K562 (cell line): ENCODE data around the gene ZNF791. TPM values are rescaled to one million over a fixed set of nuclear protein-coding genes. Genes with fewer than 3 reads are reported as not detected.

ENCODE experiments used
- ATF4 ChIP-seq: fragments of 450-650 bp; formaldehyde crosslinking; IDR thresholded peaks from 2 replicates; pipeline ENCODE4 v1.4.0; 2022; ENCODE audit warnings: mild to moderate bottlenecking, moderate library complexity
- BACH1 ChIP-seq: fragments of 200-800 bp; sonication (Bioruptor generic); IDR thresholded peaks from 2 replicates; pipeline ENCODE4 v1.6.1; 2016; ENCODE audit warnings: missing genetic modification characterization, missing compliant biosample characterization
- BRF2 ChIP-seq: IDR thresholded peaks from 3 replicates; pipeline ENCODE4 v1.6.1; 2011; ENCODE audit warnings: borderline replicate concordance, mild to moderate bottlenecking; ENCODE audit not compliant: insufficient read length, insufficient read depth
- CHCHD3 ChIP-seq: fragments of 250-450 bp; sonication (Bioruptor Pico); IDR thresholded peaks from 2 replicates; pipeline ENCODE4 v2.1.2; 2022; ENCODE audit warnings: mild to moderate bottlenecking
- DLX4 ChIP-seq: fragments of 250-450 bp; sonication (Bioruptor Pico); IDR thresholded peaks from 2 replicates; pipeline ENCODE4 v1.6.1; 2021; ENCODE audit warnings: mild to moderate bottlenecking
- FOXK1 ChIP-seq: sonication (generic); formaldehyde crosslinking; IDR thresholded peaks from 2 replicates; pipeline ENCODE4 v1.8.0; 2022; ENCODE audit warnings: missing genetic modification reagents, mild to moderate bottlenecking, borderline replicate concordance
- GATAD2A ChIP-seq: fragments of 450-650 bp; IDR thresholded peaks from 2 replicates; pipeline ENCODE4 v1.6.1; 2017
- HEY1 ChIP-seq: fragments of 250-450 bp; sonication (Bioruptor Pico); IDR thresholded peaks from 2 replicates; pipeline ENCODE4 v1.5.0; 2020; ENCODE audit warnings: mild to moderate bottlenecking, moderate library complexity, borderline replicate concordance
- IFI16 ChIP-seq: fragments of 250-450 bp; sonication (Bioruptor Pico); IDR thresholded peaks from 2 replicates; pipeline ENCODE4 v2.1.2; 2022; ENCODE audit warnings: mild to moderate bottlenecking, inconsistent platforms
- IRF1 ChIP-seq: sonication (generic); formaldehyde crosslinking; IDR thresholded peaks from 2 replicates; pipeline ENCODE4 v1.8.0; 2022; ENCODE audit warnings: missing genetic modification reagents, mild to moderate bottlenecking, borderline replicate concordance
- KHSRP ChIP-seq: fragments of 450-650 bp; IDR thresholded peaks from 2 replicates; pipeline ENCODE4 v1.6.1; 2017
- NCOA4 ChIP-seq: fragments of 450-650 bp; IDR thresholded peaks from 2 replicates; pipeline ENCODE4 v1.6.1; 2018; ENCODE audit warnings: mild to moderate bottlenecking; ENCODE audit not compliant: partially characterized antibody
- RBM25 ChIP-seq: fragments of 200-400 bp; formaldehyde crosslinking; IDR thresholded peaks from 2 replicates; pipeline ENCODE4 v1.6.1; 2018; ENCODE audit warnings: low read length, low read depth, moderate library complexity; ENCODE audit not compliant: severe bottlenecking
- SIN3A ChIP-seq, 2 experiments: fragments of 150-350 bp in 1 of 2; IDR thresholded peaks; 2 replicates each; pipeline ENCODE4 v1.6.1; 2011 to 2016; ENCODE audit warnings: borderline replicate concordance in 2 of 2, low read depth in 2 of 2, low read length in 2 of 2, mild to moderate bottlenecking in 2 of 2, moderate library complexity in 2 of 2; ENCODE audit not compliant: control insufficient read depth in 1 of 2
- SOX6 ChIP-seq: fragments of 450-650 bp; IDR thresholded peaks from 2 replicates; pipeline ENCODE4 v1.6.1; 2014; ENCODE audit warnings: mild to moderate bottlenecking
- SRSF7 ChIP-seq: fragments of 200-400 bp; formaldehyde crosslinking; optimal IDR thresholded peaks from 2 replicates; pipeline ENCODE3; 2017; ENCODE audit warnings: mild to moderate bottlenecking, low read depth, low read length
- ZBTB11 ChIP-seq, 3 experiments: fragments of 200-800 bp in 1 of 3; fragments of 250-450 bp in 1 of 3; fragments of 450-650 bp in 1 of 3; sonication (Bioruptor Pico) in 1 of 3; sonication (Bioruptor generic) in 1 of 3; formaldehyde crosslinking in 1 of 3; IDR thresholded peaks; 2 replicates each; pipeline versions ENCODE4 v1.6.1 to v1.8.0; 2016 to 2022; ENCODE audit warnings: mild to moderate bottlenecking in 2 of 3, missing genetic modification characterization in 2 of 3, missing compliant biosample characterization in 1 of 3, moderate library complexity in 1 of 3
- ZNF277 ChIP-seq: fragments of 250-450 bp; sonication (Bioruptor Pico); IDR thresholded peaks from 2 replicates; pipeline ENCODE4 v1.8.0; 2022; ENCODE audit warnings: inconsistent platforms, mild to moderate bottlenecking, moderate library complexity, borderline replicate concordance
- polyA plus RNA-seq, 8 experiments: library from polyadenylated mRNA; depleted of rRNA in 4 of 8; stranded (reverse) in 5 of 8; unstranded in 3 of 8; fragments of >200 nt; fragmentation: Nextera tagmentation in 2 of 8; fragmentation: Illumina TruSeq in 1 of 8; extraction: Ambion mirVana in 2 of 8; extraction: Trizol in 1 of 8; gene quantifications; 2 replicates each; pipeline versions ENCODE4 v1.2.1 to v1.2.3, GENCODE V29; 2011 to 2014; ENCODE audit warnings: inconsistent platforms in 1 of 8, missing spikeins in 1 of 8
- total RNA-seq, 7 experiments: library from RNA; depleted of rRNA in 6 of 7; stranded (reverse); fragments of >200 nt in 6 of 7; fragmentation: Illumina TruSeq in 2 of 7; extraction: Trizol in 2 of 7; gene quantifications; 2 replicates each; pipeline versions ENCODE4 v1.2.1 to v1.2.3, GENCODE V29; 2011 to 2021; ENCODE audit warnings: low replicate concordance in 1 of 7

ZNF791 gene
- total and polyA plus RNA-seq, 9 of the 15 experiments (the other 6 are each of a cell fraction or from before 2014, with no cell fraction given), result 7.8 to 22.7 (median 13.1) TPM

GRCh38 chr19:12666265-12667048 lies 55.7 kb downstream of the ZNF791 start, which contains the start of the genes MAN2B1 and WDR83 (continued):
- TF ChIP-seq IFI16 (CRISPR knock-in tag), result no peak
- no peak for TF ChIP-seq BRF2
- TF ChIP-seq SIN3A (IDR thresholded peaks at IDR 0.05; ENCODE audit: borderline replicate concordance in 2 of 2, control insufficient read depth in 1 of 2, low read depth in 2 of 2, low read length in 2 of 2), result peak in 1 of 2 experiments; percentile 51; a peak in 2 of 4 replicates
- no peak for TF ChIP-seq RBM25
- no peak for TF ChIP-seq HEY1 (CRISPR knock-in tag)
- no peak for TF ChIP-seq GATAD2A
- no peak for TF ChIP-seq ZBTB11 (CRISPR knock-in tag; IDR thresholded peaks at IDR 0.05)
- no peak for TF ChIP-seq CHCHD3 (CRISPR knock-in tag)
- no peak for TF ChIP-seq KHSRP
- no peak for TF ChIP-seq NCOA4
- TF ChIP-seq ZNF277 (CRISPR knock-in tag), result no peak
- TF ChIP-seq ATF4 (CRISPR knock-in tag), result no peak
- no peak for TF ChIP-seq BACH1 (tag)
- TF ChIP-seq DLX4 (CRISPR knock-in tag), result no peak
- no peak for TF ChIP-seq IRF1 (CRISPR knock-in tag)
- no peak for TF ChIP-seq FOXK1 (CRISPR knock-in tag)
- TF ChIP-seq SRSF7, result no peak
- TF ChIP-seq SOX6, result no peak
